GM12801 (cell line): Measurements from ENCODE around the gene MRPL21.

Experiments
- CTCF ChIP-seq: IDR thresholded peaks from one replicate; pipeline ENCODE4 v1.5.1; 2011; ENCODE audit warnings: control low read depth; ENCODE audit not compliant: insufficient read length; ENCODE audit errors: extremely low read depth

The MRPL21 gene

GRCh38 chr11:68903288-68904247 is at the start of gene MRPL21, which contains the start of gene IGHMBP2:
Gene MRPL21 (minus strand): TSS chr11:68903832. CDS start chr11:68903810, 22 bp downstream.
Gene IGHMBP2 (plus strand): TSS chr11:68903891. CDS start chr11:68903953, 62 bp downstream.
- TF ChIP-seq CTCF: no peak

- no peak for TF ChIP-seq CTCF
These were observed 47.1 kb upstream of the MRPL21 start for GRCh38 chr11:68950762-68951161.

- TF ChIP-seq CTCF: no peak
These were observed 46.6 kb upstream of the MRPL21 start for GRCh38 chr11:68950270-68950669.

- TF ChIP-seq CTCF: no peak
These were observed 45.3 kb upstream of the MRPL21 start for GRCh38 chr11:68948935-68949334.

- TF ChIP-seq CTCF: no peak
These were observed 44.9 kb upstream of the MRPL21 start for GRCh38 chr11:68948496-68948895.

- no peak for TF ChIP-seq CTCF
These were observed 43.5 kb upstream of the MRPL21 start for GRCh38 chr11:68947151-68947550.

GRCh38 chr11:68946416-68947090 is 42.9 kb upstream of the MRPL21 start:
- TF ChIP-seq CTCF: no peak
